Measurements from ENCODE around the gene C16orf82. TPM values are rescaled to one million over a fixed set of nuclear protein-coding genes. Genes with fewer than 3 reads are reported as not detected.

Gene C16orf82
- total and polyA plus RNA-seq, 4 donors = not detected

DNA sequence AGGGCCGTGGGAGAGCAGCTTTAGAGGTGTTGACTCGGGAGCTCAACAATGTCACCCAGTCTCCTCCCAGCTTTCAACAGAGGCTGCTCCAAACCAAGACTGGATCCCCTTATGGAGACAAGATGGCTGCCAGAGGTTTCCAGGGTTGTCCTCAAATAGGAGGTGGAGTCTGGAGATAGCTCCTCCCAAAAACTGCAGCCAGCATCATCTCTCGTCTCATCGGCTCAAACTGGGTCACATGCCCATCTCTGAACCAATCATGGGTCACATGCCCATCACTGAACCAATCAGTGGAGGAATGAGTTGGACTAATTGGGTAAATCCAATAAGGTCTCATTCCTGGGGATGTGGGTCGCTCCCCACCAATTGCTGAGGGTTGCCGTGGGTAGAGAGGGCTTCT is 41.1 kb upstream of the C16orf82 start:
- Histone ChIP-seq H3K27ac (ENCODE audit: low read depth in 1 of 2, low read length in 1 of 2) (no peak overlapping the region), H3K9ac (ENCODE audit: insufficient read depth in 1 of 2, low read length in 2 of 2) (no peak overlapping the region), H3K4me3 (no peak overlapping the region), H3K9me3 (ENCODE audit: control insufficient read depth in 4 of 4, insufficient read depth in 3 of 4, low read length in 3 of 4) (peaks cover 0 to 8% (median 0%) of the 10 kb centered on the region in 4 donors), H3K36me3 (ENCODE audit: control insufficient read depth in 4 of 4, insufficient read depth in 4 of 4, low read length in 4 of 4) (no peaks in the 10 kb centered on the region), H3K4me1 (ENCODE audit: control insufficient read depth in 5 of 5, insufficient read depth in 5 of 5, low read length in 5 of 5) (no peaks in the 10 kb centered on the region), H3K27me3 (ENCODE audit: control insufficient read depth in 3 of 3, insufficient read depth in 3 of 3, low read length in 2 of 3) (no peaks in the 10 kb centered on the region)
- 80 to 84% methylated on average over 6 of the region's 6 CpGs for WGBS, 2 donors
- ATAC-seq (ENCODE audit: insufficient read depth, low FRiP score) (no peak), DNase-seq (no peak)
- TF ChIP-seq, protein P1, sequence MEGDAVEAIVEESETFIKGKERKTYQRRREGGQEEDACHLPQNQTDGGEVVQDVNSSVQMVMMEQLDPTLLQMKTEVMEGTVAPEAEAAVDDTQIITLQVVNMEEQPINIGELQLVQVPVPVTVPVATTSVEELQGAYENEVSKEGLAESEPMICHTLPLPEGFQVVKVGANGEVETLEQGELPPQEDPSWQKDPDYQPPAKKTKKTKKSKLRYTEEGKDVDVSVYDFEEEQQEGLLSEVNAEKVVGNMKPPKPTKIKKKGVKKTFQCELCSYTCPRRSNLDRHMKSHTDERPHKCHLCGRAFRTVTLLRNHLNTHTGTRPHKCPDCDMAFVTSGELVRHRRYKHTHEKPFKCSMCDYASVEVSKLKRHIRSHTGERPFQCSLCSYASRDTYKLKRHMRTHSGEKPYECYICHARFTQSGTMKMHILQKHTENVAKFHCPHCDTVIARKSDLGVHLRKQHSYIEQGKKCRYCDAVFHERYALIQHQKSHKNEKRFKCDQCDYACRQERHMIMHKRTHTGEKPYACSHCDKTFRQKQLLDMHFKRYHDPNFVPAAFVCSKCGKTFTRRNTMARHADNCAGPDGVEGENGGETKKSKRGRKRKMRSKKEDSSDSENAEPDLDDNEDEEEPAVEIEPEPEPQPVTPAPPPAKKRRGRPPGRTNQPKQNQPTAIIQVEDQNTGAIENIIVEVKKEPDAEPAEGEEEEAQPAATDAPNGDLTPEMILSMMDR (IDR thresholded peaks at IDR 0.05; ENCODE audit: control extremely low read depth, extremely low read depth) = no peak

DNA sequence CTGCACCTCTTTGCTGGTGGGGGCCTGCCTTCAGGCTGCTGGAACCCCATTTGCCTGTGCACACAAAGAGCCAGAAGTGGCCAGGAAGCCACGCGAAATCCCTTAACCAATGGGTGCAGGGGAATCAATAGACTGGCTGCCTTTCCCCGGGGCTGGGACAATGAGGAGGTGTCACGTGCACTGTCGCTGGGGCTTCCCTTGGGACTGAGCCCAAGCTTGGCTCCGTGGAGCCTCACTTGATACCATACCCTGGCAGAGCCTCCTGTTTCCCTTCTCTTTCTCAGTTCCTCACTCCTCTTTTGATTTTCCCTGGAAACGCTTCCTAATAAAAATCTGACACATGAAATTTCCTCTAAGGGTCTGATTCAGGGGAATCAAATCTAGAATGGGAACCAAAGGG is 38.8 kb upstream of the C16orf82 start:
- H3K4me3 ChIP-seq = no peak overlapping the region
- no peaks in the 10 kb centered on the region for H3K27me3 ChIP-seq (ENCODE audit: control insufficient read depth in 3 of 3, insufficient read depth in 3 of 3, low read length in 2 of 3)
- H3K9me3 ChIP-seq (ENCODE audit: control insufficient read depth in 4 of 4, insufficient read depth in 3 of 4, low read length in 3 of 4) = peaks cover 0 to 2% (median 0%) of the 10 kb centered on the region in 4 donors
- H3K4me1 ChIP-seq (ENCODE audit: control insufficient read depth in 5 of 5, insufficient read depth in 5 of 5, low read length in 5 of 5) = no peaks in the 10 kb centered on the region
- no peaks in the 10 kb centered on the region for H3K36me3 ChIP-seq (ENCODE audit: control insufficient read depth in 4 of 4, insufficient read depth in 4 of 4, low read length in 4 of 4)
- no peak for DNase-seq
- H3K9ac ChIP-seq (ENCODE audit: insufficient read depth in 1 of 2, low read length in 2 of 2) = no peak overlapping the region
- TF ChIP-seq, protein P1 (IDR thresholded peaks at IDR 0.05; ENCODE audit: control extremely low read depth, extremely low read depth) = no peak
- ATAC-seq (ENCODE audit: insufficient read depth, low FRiP score) = no peak
- 68 to 71% methylated on average over 7 of the region's 7 CpGs for WGBS, 2 donors
- no peak overlapping the region for H3K27ac ChIP-seq (ENCODE audit: low read depth in 1 of 2, low read length in 1 of 2)

DNA sequence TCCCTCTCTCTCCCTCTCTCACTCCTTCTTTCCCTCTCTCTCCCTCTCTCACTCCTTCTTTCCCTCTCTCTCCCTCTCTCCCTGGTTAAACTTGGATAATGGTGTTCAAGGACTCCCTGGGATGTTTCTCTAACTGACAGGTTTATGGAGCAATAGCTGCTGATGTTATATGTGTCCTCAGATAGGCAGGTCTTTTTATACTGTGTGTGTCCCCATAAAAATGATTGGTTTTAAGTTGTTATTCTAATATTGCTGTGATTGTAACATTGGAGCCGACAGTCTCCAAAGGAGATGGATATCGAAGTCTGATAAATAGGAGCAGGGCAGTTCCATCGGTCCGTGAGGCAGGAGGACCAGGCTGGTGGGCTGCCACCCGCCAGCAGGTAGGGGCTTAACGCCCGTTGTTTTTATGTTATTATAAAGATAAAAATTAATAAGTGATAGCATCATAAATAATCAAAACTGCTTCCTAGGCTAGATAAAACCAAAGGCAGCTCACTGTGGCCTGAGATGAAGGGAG is 38.1 kb upstream of the C16orf82 start:
- H3K36me3 ChIP-seq (ENCODE audit: control insufficient read depth in 4 of 4, insufficient read depth in 4 of 4, low read length in 4 of 4) = no peaks in the 10 kb centered on the region
- TF ChIP-seq, protein P1 (IDR thresholded peaks at IDR 0.05; ENCODE audit: control extremely low read depth, extremely low read depth) = no peak
- H3K27ac ChIP-seq (ENCODE audit: low read depth in 1 of 2, low read length in 1 of 2) = no peak overlapping the region

DNA sequence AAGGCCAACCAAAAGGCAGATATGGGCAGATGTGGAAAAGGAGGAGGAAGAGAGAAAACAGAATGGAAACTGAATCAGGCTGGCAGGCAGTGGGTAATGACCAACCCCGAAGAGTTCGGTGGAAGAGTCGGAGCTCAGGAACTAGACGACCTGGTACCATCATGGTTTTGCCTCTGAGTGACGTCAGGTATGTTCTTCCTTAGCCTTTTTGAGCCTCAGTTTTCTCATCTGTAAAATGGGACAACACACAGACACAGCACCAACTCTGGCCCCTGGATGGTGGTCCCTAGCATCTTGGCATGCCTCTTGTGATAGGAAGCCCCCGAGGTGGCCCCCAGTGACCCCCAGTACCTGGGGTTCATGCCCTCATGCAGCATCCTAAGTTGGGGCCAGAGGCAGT is 37.2 kb upstream of the C16orf82 start:
- Histone ChIP-seq H3K27ac (ENCODE audit: low read depth in 1 of 2, low read length in 1 of 2) (no peak overlapping the region), H3K4me3 (no peak overlapping the region), H3K4me1 (ENCODE audit: control insufficient read depth in 5 of 5, insufficient read depth in 5 of 5, low read length in 5 of 5) (no peaks in the 10 kb centered on the region), H3K27me3 (ENCODE audit: control insufficient read depth in 3 of 3, insufficient read depth in 3 of 3, low read length in 2 of 3) (no peaks in the 10 kb centered on the region), H3K9ac (ENCODE audit: insufficient read depth in 1 of 2, low read length in 2 of 2) (no peak overlapping the region), H3K9me3 (ENCODE audit: control insufficient read depth in 4 of 4, insufficient read depth in 3 of 4, low read length in 3 of 4) (peaks cover 0 to 2% (median 0%) of the 10 kb centered on the region in 4 donors), H3K36me3 (ENCODE audit: control insufficient read depth in 4 of 4, insufficient read depth in 4 of 4, low read length in 4 of 4) (no peaks in the 10 kb centered on the region)
- no peak for DNase-seq
- ATAC-seq (ENCODE audit: insufficient read depth, low FRiP score) = no peak
- TF ChIP-seq, protein P1 (IDR thresholded peaks at IDR 0.05; ENCODE audit: control extremely low read depth, extremely low read depth) = no peak
- WGBS, 2 donors = 83 to 94% methylated on average over 6 of the region's 6 CpGs

More for the DNA sequence above, 38.1 kb upstream of the C16orf82 start:
- Histone ChIP-seq H3K4me1 (ENCODE audit: control insufficient read depth in 5 of 5, insufficient read depth in 5 of 5, low read length in 5 of 5) (no peaks in the 10 kb centered on the region), H3K27me3 (ENCODE audit: control insufficient read depth in 3 of 3, insufficient read depth in 3 of 3, low read length in 2 of 3) (no peaks in the 10 kb centered on the region), H3K9ac (ENCODE audit: insufficient read depth in 1 of 2, low read length in 2 of 2) (no peak overlapping the region), H3K9me3 (ENCODE audit: control insufficient read depth in 4 of 4, insufficient read depth in 3 of 4, low read length in 3 of 4) (no peaks in the 10 kb centered on the region), H3K4me3 (no peak overlapping the region)
- 84 to 92% methylated on average over 7 of the region's 7 CpGs for WGBS, 2 donors
- no peak for ATAC-seq (ENCODE audit: insufficient read depth, low FRiP score)
- DNase-seq = no peak

Measured in lung (tissue), 12 donors.